Body of pancreas (tissue), 4 donors: ENCODE measurements around the gene GOLM1. TPM values are rescaled to one million over a fixed set of nuclear protein-coding genes. Genes with fewer than 3 reads are reported as not detected.

Source experiments
- ATAC-seq: fragments of 150-250 bp; one replicate; pipeline ENCODE4 v1.9.1; 2016
- DNase-seq, 4 donors: peaks; one replicate each; pipeline ENCODE4 v3.0.0-alpha.2; 2019
- H3K27ac ChIP-seq, 4 donors: fragments of 200-600 bp; sonication (generic); 1 replicate in 3 of 4; 2 replicates in 1 of 4; pipeline versions ENCODE4 v1.5.1 to v1.6.1; 2016 to 2019; ENCODE audit warnings: mild to moderate bottlenecking in 1 of 4, mixed read lengths in 1 of 4, moderate library complexity in 1 of 4
- H3K27me3 ChIP-seq, 2 donors: fragments of 200-600 bp; sonication (generic); one replicate each; pipeline ENCODE4 v1.6.0; 2016; ENCODE audit warnings: mild to moderate bottlenecking in 1 of 2
- H3K36me3 ChIP-seq, 2 donors: fragments of 200-600 bp; sonication (generic); replicated peaks in 1 of 2; 2 replicates each; pipeline ENCODE4 v1.5.1; 2016; ENCODE audit warnings: low read depth in 2 of 2; ENCODE audit not compliant: insufficient read depth in 1 of 2
- H3K4me1 ChIP-seq: fragments of 200-600 bp; sonication (generic); one replicate; pipeline ENCODE4 v1.6.0; 2016
- H3K4me3 ChIP-seq, 2 donors: fragments of 200-600 bp; sonication (generic); 1 replicate in 1 of 2; 2 replicates in 1 of 2; pipeline ENCODE4 v1.5.1; 2016 to 2019
- H3K9me3 ChIP-seq, 3 donors: fragments of 200-600 bp; sonication (generic); 1 replicate in 2 of 3; 2 replicates in 1 of 3; pipeline ENCODE4 v1.5.1; 2016
- CTCF ChIP-seq, 7 experiments: fragments of 450-650 bp in 4 of 7; fragments of 200-600 bp in 3 of 7; sonication (generic) in 3 of 7; IDR thresholded peaks; one replicate each; pipeline ENCODE4 v1.5.1; 2016 to 2019; ENCODE audit warnings: antibody characterized with exemption in 7 of 7
- POLR2A ChIP-seq, 3 donors: fragments of 450-650 bp; IDR thresholded peaks; one replicate each; pipeline ENCODE4 v1.6.1; 2016; ENCODE audit warnings: antibody characterized with exemption in 3 of 3, mild to moderate bottlenecking in 2 of 3
- WGBS, 2 donors: methylation state at CpG; one replicate each; pipeline ENCODE4 v1.1.5; 2017; 5-methylcytosine and 5-hydroxymethylcytosine counted together
- intact Hi-C: fragments of 100-400 bp; cut with DNase I; formaldehyde crosslinking; loops from one replicate; pipeline ENCODE4 v1.15.1; 2023
- total RNA-seq, 2 donors: library from RNA; depleted of rRNA; stranded (reverse); fragments of >200 nt; gene quantifications; one replicate each; pipeline ENCODE4 v1.1.0, GENCODE V29; 2016

The GOLM1 gene
- total RNA-seq, 2 donors from 2014 or later, result 29.0 to 36.6 TPM

DNA sequence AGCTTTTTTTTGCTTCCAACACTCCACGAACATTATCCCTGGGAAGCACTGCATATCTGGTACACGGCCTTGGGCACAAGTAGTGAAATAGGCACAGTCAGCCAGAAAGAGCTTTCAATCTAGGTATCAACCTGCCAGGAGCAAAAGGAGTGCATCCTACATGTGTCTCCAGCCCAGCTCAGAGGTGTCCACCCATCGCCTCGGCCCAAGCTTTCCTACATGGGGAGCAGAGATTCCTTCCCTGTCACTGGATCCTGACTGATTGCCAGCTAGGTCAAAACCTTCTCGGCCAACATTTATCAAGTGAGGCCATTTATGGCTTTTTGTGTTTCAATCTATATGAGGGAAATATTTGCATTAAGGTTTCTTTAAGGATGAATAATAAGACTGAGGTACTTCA, 55.8 kb downstream of the GOLM1 start:
- no peak for TF ChIP-seq POLR2A (IDR thresholded peaks at IDR 0.05)
- no peak for TF ChIP-seq CTCF (IDR thresholded peaks at IDR 0.05)
- Histone ChIP-seq H3K4me1 (peaks cover 15% of the 10 kb centered on the region), H3K36me3 (no peaks in the 10 kb centered on the region), H3K9me3 (no peaks in the 10 kb centered on the region), H3K4me3 (no peak overlapping the region), H3K27ac (no peak overlapping the region), H3K27me3 (no peaks in the 10 kb centered on the region)
- intact Hi-C loops, result no loop called here
- 89 to 92% methylated on average over 5 of the region's 5 CpGs for WGBS, 2 donors
- ATAC-seq (no peak), DNase-seq (no peak)

DNA sequence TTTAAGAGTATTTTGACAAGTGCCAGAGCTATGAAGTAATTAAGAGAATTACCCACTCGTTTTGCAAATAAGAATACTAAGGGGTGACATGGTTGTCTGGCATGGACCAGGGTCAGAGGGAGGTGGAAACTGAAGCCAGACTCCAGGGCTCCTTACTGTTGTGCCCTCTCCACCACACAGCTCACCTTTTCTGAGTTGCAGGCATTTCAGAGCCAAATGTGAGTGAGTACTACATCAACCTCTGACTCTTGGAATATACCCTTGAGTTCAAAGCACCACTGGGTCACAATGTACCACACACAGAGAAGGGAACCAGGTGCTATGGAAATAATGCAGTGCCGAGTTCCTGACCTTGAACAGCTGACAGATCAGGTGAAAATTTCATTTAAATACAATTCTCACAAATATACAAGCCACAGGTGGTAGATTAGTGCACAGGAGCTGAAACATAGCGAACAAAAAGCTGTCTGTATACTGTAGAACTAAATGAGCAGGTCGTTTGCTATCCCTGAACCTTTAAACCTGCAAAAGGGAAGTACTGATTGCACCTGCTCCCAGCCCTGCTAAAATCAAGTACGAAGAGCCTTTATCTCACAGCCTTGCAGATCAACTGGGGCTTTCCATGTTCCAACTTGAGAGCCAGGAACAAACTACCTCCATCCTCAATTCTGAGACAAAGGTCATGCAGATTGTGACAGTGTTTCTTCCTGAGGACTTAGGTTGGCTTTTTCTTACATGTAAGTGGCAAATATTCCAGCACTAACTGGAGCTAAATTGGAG, 57.0 kb downstream of the GOLM1 start:
- Histone ChIP-seq H3K27me3 (no peaks in the 10 kb centered on the region), H3K4me1 (peaks cover 15% of the 10 kb centered on the region), H3K9me3 (no peaks in the 10 kb centered on the region), H3K27ac (peak overlapping the region in 1 of 4 donors; percentile 10), H3K36me3 (no peaks in the 10 kb centered on the region), H3K4me3 (no peak overlapping the region)
- peak; percentile 25 for ATAC-seq
- WGBS, 2 donors, result 21 to 28% methylated on average over 5 of the region's 5 CpGs
- DNase-seq, result no peak
- intact Hi-C loops, result no loop called here
- no peak for TF ChIP-seq CTCF (IDR thresholded peaks at IDR 0.05)
- TF ChIP-seq POLR2A (IDR thresholded peaks at IDR 0.05), result no peak

DNA sequence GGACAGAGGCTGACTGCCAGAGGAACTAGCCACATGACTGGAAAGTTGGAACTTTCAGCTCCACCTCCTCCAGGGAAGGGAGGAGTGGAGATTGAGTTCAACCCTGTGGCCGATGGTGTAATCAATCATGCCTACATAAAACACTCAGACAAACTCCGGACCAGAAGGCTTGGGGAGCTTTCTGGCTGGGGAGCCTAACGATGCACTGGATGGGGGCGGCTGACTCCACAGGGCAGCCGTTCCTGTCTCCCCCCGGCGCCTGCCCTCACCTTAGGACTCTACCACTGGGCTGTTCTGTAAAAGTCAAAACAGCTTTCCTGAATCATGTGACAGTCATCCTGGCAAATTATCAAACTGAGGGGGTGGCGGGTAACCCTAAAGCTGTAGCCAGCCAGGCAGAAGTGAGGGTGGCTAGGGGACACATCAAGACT, 58.0 kb downstream of the GOLM1 start:
- peak overlapping the region in 1 of 4 donors; percentile 4 for H3K27ac ChIP-seq
- peaks cover 15% of the 10 kb centered on the region for H3K4me1 ChIP-seq
- DNase-seq, result no peak
- H3K27me3 ChIP-seq, result no peaks in the 10 kb centered on the region
- no peak overlapping the region for H3K4me3 ChIP-seq
- no peaks in the 10 kb centered on the region for H3K9me3 ChIP-seq
- no peaks in the 10 kb centered on the region for H3K36me3 ChIP-seq
- ATAC-seq, result peak; percentile 63
- 24 to 46% methylated on average over 4 to 8 of the region's 8 CpGs for WGBS, 2 donors
- TF ChIP-seq CTCF (IDR thresholded peaks at IDR 0.05), result no peak
- no peak for TF ChIP-seq POLR2A (IDR thresholded peaks at IDR 0.05)
- intact Hi-C loops, result no loop called here

GRCh38 chr9:86040861-86041155, 58.5 kb downstream of the GOLM1 start:
- 73 to 87% methylated on average over 3 of the region's 3 CpGs for WGBS, 2 donors
- Histone ChIP-seq H3K27ac (no peak overlapping the region), H3K4me1 (peaks cover 15% of the 10 kb centered on the region), H3K4me3 (no peak overlapping the region), H3K9me3 (no peaks in the 10 kb centered on the region), H3K27me3 (no peaks in the 10 kb centered on the region), H3K36me3 (no peaks in the 10 kb centered on the region)
- no peak for DNase-seq
- no peak for ATAC-seq
- intact Hi-C loops, result no loop called here
- no peak for TF ChIP-seq CTCF (IDR thresholded peaks at IDR 0.05)
- TF ChIP-seq POLR2A (IDR thresholded peaks at IDR 0.05), result no peak
